HG03460 (cell line): ENCODE data around the gene POP7.
"Not testable (repeated sequence)": the region's sequence is repeated elsewhere in the genome, so short reads cannot be mapped to it uniquely, and the experiment has no call there.

Experiments used
- ATAC-seq: cut with Tn5 transposase; IDR thresholded peaks from one replicate; pipeline ENCODE4 v1.9.1; 2021; ENCODE audit not compliant: unreplicated experiment

Gene POP7

GRCh38 chr7:100723732-100724275 is 17.9 kb downstream of the POP7 start:
- ATAC-seq, result no peak

DNA sequence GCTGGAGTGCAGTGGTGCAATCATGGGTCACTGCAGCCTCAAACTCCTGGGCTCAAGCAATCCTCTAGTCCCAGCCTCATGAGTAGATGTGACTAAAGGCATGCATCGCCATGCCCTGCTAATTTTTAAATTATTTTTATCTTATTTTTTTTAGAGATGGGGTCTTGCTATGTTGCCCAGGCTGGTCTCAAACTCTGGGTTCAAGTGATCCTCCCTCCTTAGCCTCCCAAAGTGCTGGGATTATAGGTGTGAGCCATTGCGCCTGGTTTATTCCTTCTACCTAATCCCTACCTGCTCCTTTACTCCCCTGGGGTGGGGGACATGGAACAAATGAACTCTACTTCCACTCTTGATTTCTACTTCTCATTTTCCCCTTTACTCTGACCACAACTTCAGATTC is 18.4 kb downstream of the POP7 start:
- not testable (repeated sequence) for ATAC-seq

- ATAC-seq, result no peak
These were observed 21.3 kb downstream of the POP7 start for GRCh38 chr7:100726996-100727761.

DNA sequence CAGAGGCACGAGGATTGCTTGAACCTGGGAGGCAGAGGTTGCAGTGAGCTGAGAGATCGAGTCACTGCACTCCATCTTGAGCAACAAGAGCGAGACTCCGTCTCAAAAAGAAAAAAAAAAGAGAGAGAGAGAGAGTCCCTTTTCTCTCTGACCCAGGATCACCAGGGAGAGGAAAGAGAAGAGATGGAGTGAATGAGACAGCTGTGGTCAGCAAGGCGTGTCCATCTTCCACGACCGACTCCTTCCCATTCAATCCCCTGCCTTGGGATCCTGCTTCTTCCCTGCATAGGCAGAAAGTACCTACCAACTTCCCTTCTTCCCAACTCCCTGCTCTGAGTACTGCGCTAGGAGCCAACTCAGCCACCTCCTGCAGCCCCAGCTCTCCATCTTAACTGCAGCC is 22.3 kb downstream of the POP7 start:
- no peak for ATAC-seq

DNA sequence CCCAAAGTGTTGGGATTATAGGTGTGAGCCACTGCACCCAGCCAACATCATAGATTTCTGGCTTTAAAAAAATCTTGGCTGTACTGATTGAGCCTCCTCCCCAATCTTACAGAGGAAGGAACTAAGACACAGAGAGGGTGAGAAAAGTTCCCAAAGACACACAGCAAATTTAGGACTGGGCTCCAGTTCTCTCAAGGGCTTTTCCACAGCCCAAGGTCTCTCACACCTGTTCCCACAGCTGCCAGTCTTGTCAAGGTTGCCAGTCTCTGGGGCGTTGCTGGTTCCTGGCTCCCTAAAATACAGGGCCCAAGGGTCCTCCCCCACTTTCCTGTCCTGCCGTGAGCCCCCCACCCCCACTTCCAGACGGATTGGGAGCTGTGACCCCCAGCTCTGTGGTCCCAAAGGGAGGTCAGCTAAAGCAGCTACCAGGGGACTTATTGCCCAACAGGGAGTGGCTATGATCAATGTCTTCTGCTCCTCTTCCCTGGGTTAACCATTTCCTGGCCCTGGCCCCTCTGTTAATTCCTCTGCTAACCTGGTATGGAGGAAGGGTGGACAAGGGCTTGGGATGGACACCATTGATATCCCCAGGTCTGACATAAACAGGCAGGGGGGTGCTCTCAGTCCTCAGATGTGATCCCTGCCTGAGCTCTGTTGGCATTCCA is 24.3 kb downstream of the POP7 start:
- ATAC-seq, result no peak

GRCh38 chr7:100731937-100732636 is 26.2 kb downstream of the POP7 start:
- ATAC-seq, result no peak

- ATAC-seq, result no peak
These were observed 29.8 kb downstream of the POP7 start for GRCh38 chr7:100735730-100736129.

GRCh38 chr7:100736671-100737070 is 30.8 kb downstream of the POP7 start:
- ATAC-seq, result no peak

GRCh38 chr7:100739934-100740333 is 34.0 kb downstream of the POP7 start:
- ATAC-seq, result no peak

- no peak for ATAC-seq
These were observed 38.7 kb downstream of the POP7 start for GRCh38 chr7:100744605-100745004.

DNA sequence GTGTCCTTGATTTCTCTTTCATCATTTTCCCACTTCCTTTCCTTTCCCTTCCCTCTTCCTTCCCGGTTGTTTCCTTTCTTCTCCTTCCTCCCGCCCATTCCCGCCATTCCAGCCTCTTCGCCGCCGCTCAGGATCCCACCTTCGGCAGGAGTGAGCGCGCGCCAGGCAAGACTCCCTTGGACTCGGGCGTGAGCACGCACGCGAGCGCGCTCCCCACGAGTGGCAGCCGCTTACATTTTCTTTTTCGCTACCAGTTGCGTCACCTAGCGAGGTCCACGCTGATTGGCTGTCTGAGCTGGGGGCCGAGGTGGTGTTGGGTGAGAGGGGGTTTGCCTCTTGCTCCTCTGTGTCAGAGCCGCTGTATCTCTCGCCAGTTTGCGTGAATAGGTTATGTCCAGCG is 39.3 kb downstream of the POP7 start:
- ATAC-seq, result no peak

DNA sequence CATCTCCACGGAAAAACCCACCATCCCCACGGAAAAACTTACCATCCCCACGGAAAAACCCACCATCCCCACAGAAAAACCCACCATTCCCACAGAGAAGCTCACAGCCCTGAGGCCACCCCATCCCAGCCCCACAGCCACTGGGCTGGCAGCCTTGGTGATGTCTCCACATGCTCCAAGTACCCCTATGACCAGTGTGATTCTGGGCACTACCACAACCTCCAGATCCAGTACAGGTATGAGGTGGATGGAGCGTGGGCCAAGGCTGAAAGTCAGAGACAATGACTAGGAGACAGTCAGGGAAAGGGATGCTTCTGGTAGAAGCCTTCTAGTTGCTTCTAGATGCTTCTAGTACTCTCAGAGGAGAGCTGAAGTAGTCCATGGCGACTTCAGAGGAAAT is 47.1 kb downstream of the POP7 start:
- ATAC-seq, result no peak

DNA sequence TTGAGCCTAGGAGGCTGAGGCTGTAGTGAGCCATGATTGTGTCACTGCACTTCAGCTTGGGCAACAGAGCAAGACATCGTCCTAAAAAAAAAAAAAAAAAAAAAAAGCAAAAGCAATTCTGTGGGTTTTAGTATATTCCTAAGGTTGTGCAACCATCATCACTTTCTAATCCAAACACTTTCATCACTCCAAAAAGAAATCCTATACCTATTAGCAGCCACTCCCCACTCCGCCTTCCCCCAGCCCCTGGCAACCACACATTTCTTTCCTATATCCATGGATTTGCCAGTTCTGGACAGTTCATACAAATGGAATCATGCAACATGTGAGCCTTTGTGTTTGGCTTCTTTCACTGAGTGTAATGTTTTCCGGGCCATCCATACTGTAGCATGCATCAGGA is 47.8 kb downstream of the POP7 start:
- no peak for ATAC-seq
